ENCODE measurements around the gene CNTNAP5.

Gene CNTNAP5

GRCh38 chr2:124314084-124314483 is 289.0 kb downstream of the CNTNAP5 start:
- H3K27me3 ChIP-seq (ENCODE audit: insufficient read depth, low read length), result no peaks in the 10 kb centered on the region
- H3K9ac ChIP-seq (ENCODE audit: low read depth, low read length), result no peak overlapping the region
- H3K4me3 ChIP-seq (ENCODE audit: low read length), result no peak overlapping the region
- H3K9me3 ChIP-seq (ENCODE audit: insufficient read depth, low read depth, low read length), result no peaks in the 10 kb centered on the region
- no peak overlapping the region for H3K27ac ChIP-seq (ENCODE audit: low read length)
- H3K4me1 ChIP-seq (ENCODE audit: insufficient read depth, low read length), result 0 out of 2 replicates have a peak, but pooled peaks cover 3% of the 10 kb centered on the region
- no peaks in the 10 kb centered on the region for H3K36me3 ChIP-seq (ENCODE audit: insufficient read depth, low read depth, low read length)

GRCh38 chr2:124315221-124315880 is 290.3 kb downstream of the CNTNAP5 start:
- Histone ChIP-seq H3K36me3 (ENCODE audit: insufficient read depth, low read depth, low read length) (no peaks in the 10 kb centered on the region), H3K9ac (ENCODE audit: low read depth, low read length) (no peak overlapping the region), H3K4me1 (ENCODE audit: insufficient read depth, low read length) (0 out of 2 replicates have a peak, but pooled peaks cover 3% of the 10 kb centered on the region), H3K27me3 (ENCODE audit: insufficient read depth, low read length) (no peaks in the 10 kb centered on the region), H3K4me3 (ENCODE audit: low read length) (no peak overlapping the region), H3K27ac (ENCODE audit: low read length) (no peak overlapping the region), H3K9me3 (ENCODE audit: insufficient read depth, low read depth, low read length) (no peaks in the 10 kb centered on the region)

- Histone ChIP-seq H3K9me3 (ENCODE audit: insufficient read depth, low read depth, low read length) (no peaks in the 10 kb centered on the region), H3K4me3 (ENCODE audit: low read length) (no peak overlapping the region), H3K27me3 (ENCODE audit: insufficient read depth, low read length) (no peaks in the 10 kb centered on the region), H3K4me1 (ENCODE audit: insufficient read depth, low read length) (0 out of 2 replicates have a peak, but pooled peaks cover 3% of the 10 kb centered on the region), H3K27ac (ENCODE audit: low read length) (no peak overlapping the region), H3K9ac (ENCODE audit: low read depth, low read length) (no peak overlapping the region), H3K36me3 (ENCODE audit: insufficient read depth, low read depth, low read length) (no peaks in the 10 kb centered on the region)
These were observed 291.0 kb downstream of the CNTNAP5 start for GRCh38 chr2:124316133-124316532.

GRCh38 chr2:124316881-124317605 is 292.0 kb downstream of the CNTNAP5 start:
- Histone ChIP-seq H3K4me3 (ENCODE audit: low read length) (no peak overlapping the region), H3K9ac (ENCODE audit: low read depth, low read length) (no peak overlapping the region), H3K36me3 (ENCODE audit: insufficient read depth, low read depth, low read length) (no peaks in the 10 kb centered on the region), H3K4me1 (ENCODE audit: insufficient read depth, low read length) (0 out of 2 replicates have a peak, but pooled peaks cover 3% of the 10 kb centered on the region), H3K27ac (ENCODE audit: low read length) (no peak overlapping the region), H3K9me3 (ENCODE audit: insufficient read depth, low read depth, low read length) (no peaks in the 10 kb centered on the region), H3K27me3 (ENCODE audit: insufficient read depth, low read length) (no peaks in the 10 kb centered on the region)

GRCh38 chr2:124317628-124318027 is 292.5 kb downstream of the CNTNAP5 start:
- Histone ChIP-seq H3K36me3 (ENCODE audit: insufficient read depth, low read depth, low read length) (no peaks in the 10 kb centered on the region), H3K27ac (ENCODE audit: low read length) (no peak overlapping the region), H3K9me3 (ENCODE audit: insufficient read depth, low read depth, low read length) (no peaks in the 10 kb centered on the region), H3K27me3 (ENCODE audit: insufficient read depth, low read length) (no peaks in the 10 kb centered on the region), H3K9ac (ENCODE audit: low read depth, low read length) (no peak overlapping the region), H3K4me1 (ENCODE audit: insufficient read depth, low read length) (0 out of 2 replicates have a peak, but pooled peaks cover 3% of the 10 kb centered on the region), H3K4me3 (ENCODE audit: low read length) (no peak overlapping the region)

DNA sequence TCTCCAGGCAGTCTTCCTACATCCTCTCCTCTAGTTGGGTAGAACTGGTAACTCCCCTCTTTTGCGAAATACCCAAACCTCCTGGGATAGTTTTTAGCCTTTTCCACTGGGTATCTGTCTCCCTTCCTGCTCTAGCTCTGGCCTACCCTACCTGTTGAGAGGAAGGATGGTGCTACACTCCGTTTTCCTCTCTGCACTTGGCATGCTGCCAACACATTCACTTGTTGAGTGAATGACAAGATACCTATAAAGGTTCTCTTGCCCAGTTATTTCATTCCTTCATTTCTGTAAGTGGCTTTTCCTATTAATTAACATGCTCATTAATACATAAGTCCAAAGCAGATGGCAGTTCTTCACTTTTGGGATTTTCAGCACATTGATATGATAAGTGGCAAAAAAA is 293.8 kb downstream of the CNTNAP5 start:
- H3K36me3 ChIP-seq (ENCODE audit: insufficient read depth, low read depth, low read length), result no peaks in the 10 kb centered on the region
- H3K9ac ChIP-seq (ENCODE audit: low read depth, low read length), result no peak overlapping the region
- no peaks in the 10 kb centered on the region for H3K27me3 ChIP-seq (ENCODE audit: insufficient read depth, low read length)
- H3K27ac ChIP-seq (ENCODE audit: low read length), result no peak overlapping the region
- H3K4me1 ChIP-seq (ENCODE audit: insufficient read depth, low read length), result 0 out of 2 replicates have a peak, but pooled peaks cover 3% of the 10 kb centered on the region
- H3K9me3 ChIP-seq (ENCODE audit: insufficient read depth, low read depth, low read length), result no peaks in the 10 kb centered on the region
- no peak overlapping the region for H3K4me3 ChIP-seq (ENCODE audit: low read length)

GRCh38 chr2:124319577-124319976 is 294.5 kb downstream of the CNTNAP5 start:
- Histone ChIP-seq H3K9ac (ENCODE audit: low read depth, low read length) (no peak overlapping the region), H3K27ac (ENCODE audit: low read length) (no peak overlapping the region)

DNA sequence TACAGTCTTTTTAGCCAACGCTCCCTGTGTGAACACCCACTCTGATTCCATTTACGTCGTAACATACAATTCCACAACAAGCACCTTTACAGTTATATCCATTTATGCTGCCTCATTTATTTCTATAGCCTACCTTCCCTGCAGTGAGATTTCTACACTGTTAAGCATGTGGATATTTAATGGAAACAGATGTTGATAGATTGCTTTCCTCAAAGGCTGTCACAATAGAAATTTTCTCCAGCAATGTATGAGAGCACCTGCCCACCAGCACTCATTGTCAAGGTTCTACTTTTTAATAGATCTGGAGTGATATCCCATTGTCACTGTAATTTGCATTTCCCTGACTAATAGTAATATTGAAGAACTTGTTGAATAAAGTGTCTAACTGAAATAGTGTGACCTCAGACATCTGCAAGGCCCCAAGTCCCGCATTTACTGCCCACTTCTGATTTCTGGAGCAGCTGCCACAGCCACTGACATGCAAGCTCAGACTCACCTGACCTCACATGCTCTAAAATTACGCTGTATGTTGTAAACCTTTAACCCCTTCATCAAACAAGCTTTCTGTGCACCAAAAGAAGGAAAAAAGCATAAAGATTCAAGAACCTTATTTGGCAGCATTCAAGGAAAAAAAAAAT is 295.1 kb downstream of the CNTNAP5 start:
- no peak overlapping the region for H3K9ac ChIP-seq (ENCODE audit: low read depth, low read length)
- no peak overlapping the region for H3K27ac ChIP-seq (ENCODE audit: low read length)
- no peaks in the 10 kb centered on the region for H3K27me3 ChIP-seq (ENCODE audit: insufficient read depth, low read length)
- no peaks in the 10 kb centered on the region for H3K36me3 ChIP-seq (ENCODE audit: insufficient read depth, low read depth, low read length)
- 0 out of 2 replicates have a peak, but pooled peaks cover 3% of the 10 kb centered on the region for H3K4me1 ChIP-seq (ENCODE audit: insufficient read depth, low read length)
- H3K9me3 ChIP-seq (ENCODE audit: insufficient read depth, low read depth, low read length), result no peaks in the 10 kb centered on the region
- no peak overlapping the region for H3K4me3 ChIP-seq (ENCODE audit: low read length)

More at GRCh38 chr2:124319577-124319976, 294.5 kb downstream of the CNTNAP5 start:
- Histone ChIP-seq H3K36me3 (ENCODE audit: insufficient read depth, low read depth, low read length) (no peaks in the 10 kb centered on the region), H3K4me1 (ENCODE audit: insufficient read depth, low read length) (0 out of 2 replicates have a peak, but pooled peaks cover 3% of the 10 kb centered on the region), H3K27me3 (ENCODE audit: insufficient read depth, low read length) (no peaks in the 10 kb centered on the region), H3K4me3 (ENCODE audit: low read length) (no peak overlapping the region), H3K9me3 (ENCODE audit: insufficient read depth, low read depth, low read length) (no peaks in the 10 kb centered on the region)

- Histone ChIP-seq H3K4me3 (ENCODE audit: low read length) (no peak overlapping the region), H3K27ac (ENCODE audit: low read length) (no peak overlapping the region), H3K27me3 (ENCODE audit: insufficient read depth, low read length) (no peaks in the 10 kb centered on the region), H3K4me1 (ENCODE audit: insufficient read depth, low read length) (peaks cover 8% of the 10 kb centered on the region; the same call in 1 of the 2 replicates), H3K9me3 (ENCODE audit: insufficient read depth, low read depth, low read length) (no peaks in the 10 kb centered on the region), H3K36me3 (ENCODE audit: insufficient read depth, low read depth, low read length) (no peaks in the 10 kb centered on the region), H3K9ac (ENCODE audit: low read depth, low read length) (no peak overlapping the region)
These were observed 298.2 kb downstream of the CNTNAP5 start for GRCh38 chr2:124323321-124323720.

GRCh38 chr2:124325667-124326440 is 300.8 kb downstream of the CNTNAP5 start:
- Histone ChIP-seq H3K36me3 (ENCODE audit: insufficient read depth, low read depth, low read length) (no peaks in the 10 kb centered on the region), H3K27ac (ENCODE audit: low read length) (peak overlapping the region; percentile 48), H3K4me3 (ENCODE audit: low read length) (no peak overlapping the region), H3K27me3 (ENCODE audit: insufficient read depth, low read length) (no peaks in the 10 kb centered on the region), H3K9me3 (ENCODE audit: insufficient read depth, low read depth, low read length) (no peaks in the 10 kb centered on the region), H3K9ac (ENCODE audit: low read depth, low read length) (peak overlapping the region; percentile 24; the same call in 1 of the 2 replicates), H3K4me1 (ENCODE audit: insufficient read depth, low read length) (peaks cover 25% of the 10 kb centered on the region)

GRCh38 chr2:124327303-124327702 is 302.2 kb downstream of the CNTNAP5 start:
- Histone ChIP-seq H3K4me1 (ENCODE audit: insufficient read depth, low read length) (peaks cover 28% of the 10 kb centered on the region), H3K4me3 (ENCODE audit: low read length) (peak overlapping the region; percentile 54; the same call in 1 of the 2 replicates), H3K27ac (ENCODE audit: low read length) (peak overlapping the region; percentile 93), H3K27me3 (ENCODE audit: insufficient read depth, low read length) (no peaks in the 10 kb centered on the region), H3K36me3 (ENCODE audit: insufficient read depth, low read depth, low read length) (no peaks in the 10 kb centered on the region), H3K9me3 (ENCODE audit: insufficient read depth, low read depth, low read length) (no peaks in the 10 kb centered on the region), H3K9ac (ENCODE audit: low read depth, low read length) (peak overlapping the region; percentile 56; the same call in 1 of the 2 replicates)

Measured in iPS-20b (cell line).